PC-3 (cell line): ENCODE results near the gene MAPK6. TPM values are rescaled to one million over a fixed set of nuclear protein-coding genes. Genes with fewer than 3 reads are reported as not detected.

Experiments
- ATAC-seq: fragments of 200-7000 bp; cut with Tn5 transposase; 2 replicates; pipeline ENCODE4 v1.9.1; 2020; ENCODE audit warnings: mild to moderate bottlenecking, moderate library complexity
- BruUV-seq: library from RNA; stranded (reverse); fragments of 400-500 nt; replicated peaks from 2 replicates; lab custom pipeline; 2021; lab: Mats Ljungman, UMichigan
- CTCF ChIA-PET: fragments of 300-600 bp; sonication (Branson Sonifier 250); formaldehyde crosslinking; loops from one replicate; lab custom pipeline; 2022; ENCODE audit warnings: antibody characterized with exemption; lab: Charles Lee
- POLR2A ChIA-PET: fragments of 300-600 bp; sonication (Branson Sonifier 250); formaldehyde crosslinking; loops from one replicate; lab custom pipeline; 2022; ENCODE audit warnings: antibody characterized with exemption; ENCODE audit not compliant: unreplicated experiment; lab: Charles Lee
- DNase-seq: peaks from one replicate; pipeline ENCODE4 v3.0.0-alpha.2; 2015
- H2AFZ ChIP-seq: fragments of 300-600 bp; sonication (generic); 2 replicates; pipeline ENCODE4 v1.6.0; 2016; ENCODE audit warnings: antibody characterized with exemption, low read length
- H3F3A ChIP-seq: fragments of 300-600 bp; sonication (generic); one replicate; pipeline ENCODE4 v1.6.0; 2017; ENCODE audit warnings: antibody characterized with exemption, low read length, control low read depth, mild to moderate bottlenecking; ENCODE audit not compliant: unreplicated experiment
- H3K27ac ChIP-seq: fragments of 300-600 bp; sonication (generic); 2 replicates; pipeline ENCODE4 v1.5.1; 2016; ENCODE audit warnings: mild to moderate bottlenecking, low read length
- H3K27me3 ChIP-seq: fragments of 300-600 bp; sonication (generic); 2 replicates; pipeline ENCODE4 v1.6.1; 2016; ENCODE audit warnings: low read length, mixed read lengths
- H3K36me3 ChIP-seq: fragments of 300-600 bp; sonication (generic); 2 replicates; pipeline ENCODE4 v1.6.1; 2016; ENCODE audit warnings: low read depth, mixed run types, low read length, mixed read lengths
- H3K4me1 ChIP-seq: fragments of 300-600 bp; sonication (generic); 2 replicates; pipeline ENCODE4 v1.5.1; 2016; ENCODE audit warnings: low read length; ENCODE audit not compliant: insufficient read depth
- H3K4me2 ChIP-seq: fragments of 300-600 bp; sonication (generic); 2 replicates; pipeline ENCODE4 v1.6.0; 2016; ENCODE audit warnings: low read length
- H3K4me3 ChIP-seq: fragments of 300-600 bp; sonication (generic); 2 replicates; pipeline ENCODE4 v1.5.1; 2016; ENCODE audit warnings: mild to moderate bottlenecking, low read length, mixed read lengths
- H3K79me2 ChIP-seq: fragments of 300-600 bp; sonication (generic); 2 replicates; pipeline ENCODE4 v1.6.1; 2017; ENCODE audit warnings: low read length, mixed read lengths
- H3K9ac ChIP-seq: fragments of 300-600 bp; sonication (generic); 2 replicates; pipeline ENCODE4 v1.6.0; 2016; ENCODE audit warnings: mild to moderate bottlenecking, low read length
- H3K9me2 ChIP-seq: fragments of 300-600 bp; sonication (generic); replicated peaks from 2 replicates; pipeline ENCODE4 v1.6.1; 2016; ENCODE audit warnings: mixed run types, low read length, mixed read lengths
- H3K9me3 ChIP-seq: fragments of 300-600 bp; sonication (generic); 2 replicates; pipeline ENCODE4 v1.6.1; 2016; ENCODE audit warnings: low read length, mixed read lengths
- H4K20me1 ChIP-seq: fragments of 300-600 bp; sonication (generic); 2 replicates; pipeline ENCODE4 v1.6.1; 2016; ENCODE audit warnings: low read length, mixed read lengths
- EZH2 ChIP-seq: fragments of 300-600 bp; sonication (generic); IDR thresholded peaks from one replicate; pipeline ENCODE4 v1.6.1; 2017; ENCODE audit warnings: antibody characterized with exemption, mild to moderate bottlenecking, low read length; ENCODE audit not compliant: unreplicated experiment
- EZH2phosphoT487 ChIP-seq: fragments of 300-600 bp; sonication (generic); IDR thresholded peaks from 2 replicates; pipeline ENCODE4 v1.6.1; 2018; ENCODE audit warnings: mild to moderate bottlenecking, antibody characterized with exemption, low read length, borderline replicate concordance
- intact Hi-C: fragments of 100-400 bp; cut with micrococcal nuclease; formaldehyde crosslinking; loops from 2 replicates; pipeline ENCODE4 v1.9.0; 2023
- total RNA-seq: library from RNA; depleted of rRNA; stranded (reverse); fragments of >200 nt; gene quantifications from 2 replicates; pipeline ENCODE4 v1.2.3, GENCODE V29; 2014
- TF ChIP-seq, protein P1 (sequence below): fragments of 300-600 bp; sonication (generic); conservative IDR thresholded peaks from 2 replicates; pipeline ENCODE4 v1.5.1; 2017; ENCODE audit warnings: antibody characterized with exemption, low read depth, mild to moderate bottlenecking, low read length

MAPK6 gene
- total RNA-seq, 1 experiment from 2014 or later: 22.5 TPM

DNA sequence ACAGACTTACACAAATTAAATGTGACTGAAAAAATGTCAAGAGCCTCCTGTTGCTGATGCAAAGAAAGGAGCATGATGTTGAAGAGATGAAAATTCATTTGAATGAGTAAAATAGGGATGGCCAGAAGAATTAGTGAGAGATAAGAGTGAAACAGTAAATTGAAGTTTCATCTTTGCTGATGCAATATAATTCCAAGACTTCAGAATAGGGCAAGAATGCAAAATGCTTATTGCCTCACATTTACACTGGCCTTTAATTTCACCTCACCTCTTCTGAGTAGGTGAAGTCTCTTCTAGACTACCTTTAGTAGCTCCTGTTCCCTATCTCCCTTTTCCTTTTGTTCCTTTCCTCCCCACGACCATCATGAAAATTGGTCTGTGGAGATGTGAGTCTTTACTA, 15.3 kb upstream of the MAPK6 start:
- Histone ChIP-seq H3K4me1 (peaks cover 13% of the 10 kb centered on the region), H3K36me3 (no peaks in the 10 kb centered on the region), H3K27ac (no peak overlapping the region), H2AFZ (no peak overlapping the region), H3F3A (no peaks in the 10 kb centered on the region), H4K20me1 (no peaks in the 10 kb centered on the region), H3K9me3 (no peaks in the 10 kb centered on the region), H3K9ac (no peak overlapping the region), H3K27me3 (no peaks in the 10 kb centered on the region), H3K4me2 (no peak overlapping the region), H3K9me2 (no peaks in the 10 kb centered on the region), H3K4me3 (no peak overlapping the region), H3K79me2 (no peaks in the 10 kb centered on the region)
- no TSS peak for BruUV-seq
- ChIA-PET POLR2A (no interaction called here), CTCF (no interaction called here)
- DNase-seq (no peak), ATAC-seq (no peak)
- intact Hi-C loops: no loop called here
- TF ChIP-seq, protein P1, sequence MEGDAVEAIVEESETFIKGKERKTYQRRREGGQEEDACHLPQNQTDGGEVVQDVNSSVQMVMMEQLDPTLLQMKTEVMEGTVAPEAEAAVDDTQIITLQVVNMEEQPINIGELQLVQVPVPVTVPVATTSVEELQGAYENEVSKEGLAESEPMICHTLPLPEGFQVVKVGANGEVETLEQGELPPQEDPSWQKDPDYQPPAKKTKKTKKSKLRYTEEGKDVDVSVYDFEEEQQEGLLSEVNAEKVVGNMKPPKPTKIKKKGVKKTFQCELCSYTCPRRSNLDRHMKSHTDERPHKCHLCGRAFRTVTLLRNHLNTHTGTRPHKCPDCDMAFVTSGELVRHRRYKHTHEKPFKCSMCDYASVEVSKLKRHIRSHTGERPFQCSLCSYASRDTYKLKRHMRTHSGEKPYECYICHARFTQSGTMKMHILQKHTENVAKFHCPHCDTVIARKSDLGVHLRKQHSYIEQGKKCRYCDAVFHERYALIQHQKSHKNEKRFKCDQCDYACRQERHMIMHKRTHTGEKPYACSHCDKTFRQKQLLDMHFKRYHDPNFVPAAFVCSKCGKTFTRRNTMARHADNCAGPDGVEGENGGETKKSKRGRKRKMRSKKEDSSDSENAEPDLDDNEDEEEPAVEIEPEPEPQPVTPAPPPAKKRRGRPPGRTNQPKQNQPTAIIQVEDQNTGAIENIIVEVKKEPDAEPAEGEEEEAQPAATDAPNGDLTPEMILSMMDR: no peak
- TF ChIP-seq EZH2phosphoT487 (no peak), EZH2 (no peak)

DNA sequence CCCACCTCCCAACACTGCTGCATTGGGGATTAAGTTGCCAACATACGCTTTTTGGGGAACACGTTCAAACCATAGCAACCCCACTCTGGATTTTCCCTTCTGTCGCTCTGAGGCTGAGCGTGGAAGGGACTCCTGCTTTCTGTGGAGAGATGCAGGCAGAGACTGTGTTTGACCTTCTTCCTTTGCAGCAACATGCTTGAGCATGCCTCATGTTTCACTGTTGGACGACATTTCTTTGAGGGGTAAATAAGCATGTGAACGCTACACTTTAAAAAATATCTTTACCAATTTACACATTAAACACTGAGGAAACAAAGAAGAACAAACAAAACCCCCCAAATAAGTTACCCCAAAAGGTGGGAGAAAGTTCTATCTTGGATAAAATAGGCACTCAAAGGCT, 14.2 kb upstream of the MAPK6 start:
- DNase-seq (no peak), ATAC-seq (no peak)
- Histone ChIP-seq H3K79me2 (no peaks in the 10 kb centered on the region), H3K36me3 (no peaks in the 10 kb centered on the region), H3K9me2 (no peaks in the 10 kb centered on the region), H3F3A (no peaks in the 10 kb centered on the region), H2AFZ (no peak overlapping the region), H3K4me3 (no peak overlapping the region), H4K20me1 (no peaks in the 10 kb centered on the region), H3K27ac (no peak overlapping the region), H3K27me3 (no peaks in the 10 kb centered on the region), H3K9ac (no peak overlapping the region), H3K4me2 (no peak overlapping the region), H3K4me1 (peaks cover 17% of the 10 kb centered on the region), H3K9me3 (no peaks in the 10 kb centered on the region)
- TF ChIP-seq, protein P1: no peak
- TF ChIP-seq EZH2phosphoT487 (no peak), EZH2 (no peak)
- ChIA-PET POLR2A (no interaction called here), CTCF (no interaction called here)
- intact Hi-C loops: no loop called here
- BruUV-seq: no TSS peak

DNA sequence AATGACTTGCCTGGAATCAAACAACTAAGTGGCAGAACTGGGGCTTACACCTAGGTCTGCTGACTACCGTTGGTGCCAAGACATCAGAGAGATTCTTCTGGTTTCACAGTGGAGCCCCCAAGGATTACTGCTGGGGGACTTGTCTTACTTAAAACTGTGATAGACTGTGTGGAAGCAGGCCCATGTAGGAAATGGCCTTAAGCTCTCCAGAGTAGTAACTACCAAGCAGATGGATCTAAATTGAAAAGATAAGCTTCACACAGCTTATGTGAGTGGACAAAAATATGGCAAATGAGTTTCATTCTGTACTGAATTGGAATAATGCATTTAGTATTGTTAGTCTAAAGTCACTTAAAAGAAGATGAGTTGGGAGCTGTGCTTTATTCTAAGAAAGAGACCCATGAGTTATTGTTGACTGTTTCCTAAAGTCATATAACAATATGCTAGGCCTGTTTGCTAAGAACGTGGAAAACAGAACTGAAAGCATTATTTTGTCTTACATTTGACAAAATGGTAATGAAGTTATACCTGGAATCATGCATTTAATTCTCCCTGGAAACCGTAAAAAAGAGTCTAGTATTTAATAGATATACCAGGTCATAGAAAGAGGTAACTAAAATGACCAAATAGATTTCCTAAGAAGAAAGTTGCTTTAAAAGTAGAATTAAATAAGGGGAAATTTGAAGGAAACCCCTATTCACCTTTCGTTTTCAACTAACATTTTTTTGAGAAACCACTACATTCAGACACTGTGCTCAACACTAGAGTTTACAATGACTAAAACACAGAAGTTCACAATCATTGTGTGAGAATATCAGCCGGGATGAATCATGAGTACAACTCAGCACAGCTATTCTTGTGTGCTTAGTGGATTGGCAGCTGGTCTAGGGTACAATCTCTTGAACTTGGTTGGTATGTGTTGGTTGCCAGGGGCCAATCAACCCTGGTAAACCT, 13.0 kb upstream of the MAPK6 start:
- H3K9ac ChIP-seq: no peak overlapping the region
- TF ChIP-seq EZH2: no peak
- TF ChIP-seq EZH2phosphoT487: no peak
- TF ChIP-seq, protein P1: no peak
- POLR2A ChIA-PET: no interaction called here
- H2AFZ ChIP-seq: no peak overlapping the region
- peak overlapping the region; percentile 25; the same call in 1 of the 2 replicates for H3K27ac ChIP-seq
- no peaks in the 10 kb centered on the region for H3F3A ChIP-seq
- ATAC-seq (peak; percentile 64), DNase-seq (peak; percentile 62)
- H3K4me2 ChIP-seq: no peak overlapping the region
- H3K9me3 ChIP-seq: no peaks in the 10 kb centered on the region
- no peak overlapping the region for H3K4me3 ChIP-seq
- H3K79me2 ChIP-seq: no peaks in the 10 kb centered on the region
- peaks cover 24% of the 10 kb centered on the region for H3K4me1 ChIP-seq
- no TSS peak for BruUV-seq
- intact Hi-C loops: no loop called here
- CTCF ChIA-PET: no interaction called here
- no peaks in the 10 kb centered on the region for H3K9me2 ChIP-seq
- no peaks in the 10 kb centered on the region for H3K36me3 ChIP-seq
- H4K20me1 ChIP-seq: no peaks in the 10 kb centered on the region
- no peaks in the 10 kb centered on the region for H3K27me3 ChIP-seq
